Neutrophil (primary cell): ENCODE results near the gene SLC39A9.

ENCODE experiments used
- H3K27ac ChIP-seq: fragments of 200-600 bp; sonication (generic); 2 replicates; pipeline ENCODE4 v1.5.1; 2016; ENCODE audit warnings: mild to moderate bottlenecking, moderate library complexity
- H3K27me3 ChIP-seq: fragments of 200-600 bp; sonication (generic); 2 replicates; pipeline ENCODE4 v1.6.0; 2016; ENCODE audit warnings: mild to moderate bottlenecking
- H3K36me3 ChIP-seq: fragments of 200-600 bp; sonication (generic); 2 replicates; pipeline ENCODE4 v1.5.1; 2017
- H3K4me1 ChIP-seq, 2 experiments: fragments of 200-600 bp in 1 of 2; sonication (generic) in 1 of 2; 1 replicate in 1 of 2; 2 replicates in 1 of 2; pipeline versions ENCODE4 v1.5.1 to v1.6.1; 2013 to 2016; ENCODE audit warnings: low read depth in 1 of 2, low read length in 1 of 2, mild to moderate bottlenecking in 1 of 2, moderate library complexity in 1 of 2; ENCODE audit not compliant: control insufficient read depth in 1 of 2, insufficient read depth in 1 of 2
- H3K4me3 ChIP-seq, 2 experiments: fragments of 200-600 bp in 1 of 2; sonication (generic) in 1 of 2; 1 replicate in 1 of 2; 2 replicates in 1 of 2; pipeline ENCODE4 v1.5.1; 2013 to 2016; ENCODE audit warnings: low read depth in 1 of 2, low read length in 1 of 2, mild to moderate bottlenecking in 1 of 2, moderate library complexity in 1 of 2
- H3K9me3 ChIP-seq: fragments of 200-600 bp; sonication (generic); 2 replicates; pipeline ENCODE4 v1.5.1; 2016
- CTCF ChIP-seq: fragments of 200-600 bp; sonication (generic); IDR thresholded peaks from 2 replicates; pipeline ENCODE4 v1.5.1; 2016; ENCODE audit warnings: antibody characterized with exemption

The SLC39A9 gene

GRCh38 chr14:69485315-69485660 is 86.8 kb downstream of the SLC39A9 start:
- no peaks in the 10 kb centered on the region for H3K9me3 ChIP-seq
- H3K27me3 ChIP-seq = peaks cover 100% of the 10 kb centered on the region
- H3K4me3 ChIP-seq = no peak overlapping the region

DNA sequence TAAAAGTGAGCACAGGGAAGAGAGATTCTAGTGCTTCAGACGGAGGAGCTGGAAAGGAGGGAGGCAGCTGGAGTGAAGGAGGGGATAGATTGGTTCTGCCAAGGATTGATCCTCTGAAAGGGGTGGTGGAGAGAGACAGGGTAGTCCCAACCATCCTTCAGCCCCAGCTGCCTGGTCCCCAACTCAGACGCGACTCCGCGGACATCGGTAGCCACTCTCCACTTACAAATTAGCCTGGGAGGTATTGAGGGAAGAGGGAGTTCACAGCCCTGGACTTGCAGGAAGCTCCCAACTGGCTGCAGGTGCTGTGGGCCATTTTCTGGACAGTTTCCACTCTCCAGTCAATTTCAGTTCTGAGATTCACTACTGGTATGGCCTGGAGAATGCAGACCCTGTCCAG is 87.2 kb downstream of the SLC39A9 start:
- Histone ChIP-seq H3K4me3 (no peak overlapping the region), H3K36me3 (no peaks in the 10 kb centered on the region), H3K9me3 (no peaks in the 10 kb centered on the region), H3K27me3 (peaks cover 100% of the 10 kb centered on the region), H3K4me1 (no peaks in the 10 kb centered on the region), H3K27ac (no peak overlapping the region)
- no peak for TF ChIP-seq CTCF

More at GRCh38 chr14:69485315-69485660, 86.8 kb downstream of the SLC39A9 start:
- Histone ChIP-seq H3K36me3 (no peaks in the 10 kb centered on the region), H3K4me1 (no peaks in the 10 kb centered on the region), H3K27ac (no peak overlapping the region)
- no peak for TF ChIP-seq CTCF

- no peak for TF ChIP-seq CTCF
- Histone ChIP-seq H3K9me3 (no peaks in the 10 kb centered on the region), H3K4me3 (no peak overlapping the region), H3K27me3 (peaks cover 100% of the 10 kb centered on the region), H3K27ac (no peak overlapping the region), H3K4me1 (no peaks in the 10 kb centered on the region), H3K36me3 (no peaks in the 10 kb centered on the region)
These were observed 88.7 kb downstream of the SLC39A9 start for GRCh38 chr14:69487226-69487625.

- no peaks in the 10 kb centered on the region for H3K36me3 ChIP-seq
- H3K27me3 ChIP-seq = peaks cover 100% of the 10 kb centered on the region
- no peak for TF ChIP-seq CTCF
- no peaks in the 10 kb centered on the region for H3K9me3 ChIP-seq
- H3K27ac ChIP-seq = no peak overlapping the region
- H3K4me3 ChIP-seq = no peak overlapping the region
- no peaks in the 10 kb centered on the region for H3K4me1 ChIP-seq
These were observed 89.3 kb downstream of the SLC39A9 start for GRCh38 chr14:69487771-69488170.

DNA sequence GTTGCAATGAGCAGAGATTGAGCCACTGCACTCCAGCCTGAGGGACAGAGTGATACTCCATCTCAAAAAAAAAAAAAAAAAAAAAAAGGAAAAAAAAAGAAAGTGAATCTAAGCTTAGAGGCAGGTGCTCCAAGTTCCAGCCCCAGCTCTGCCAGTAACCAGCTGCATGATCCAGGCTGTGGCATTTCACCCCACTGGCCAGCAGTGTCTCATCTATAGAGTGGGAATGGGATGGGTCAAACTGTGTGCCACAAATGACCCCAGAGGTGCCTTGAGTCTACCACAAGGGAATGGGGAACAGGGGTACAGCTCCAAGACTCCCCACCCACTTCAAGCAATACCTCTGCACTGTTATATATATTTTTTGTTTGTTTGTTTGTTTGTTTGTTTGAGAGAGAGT is 91.0 kb downstream of the SLC39A9 start:
- H3K36me3 ChIP-seq = no peaks in the 10 kb centered on the region
- no peak for TF ChIP-seq CTCF
- H3K27me3 ChIP-seq = peaks cover 100% of the 10 kb centered on the region
- H3K4me1 ChIP-seq = no peaks in the 10 kb centered on the region
- H3K9me3 ChIP-seq = no peaks in the 10 kb centered on the region
- no peak overlapping the region for H3K27ac ChIP-seq
- no peak overlapping the region for H3K4me3 ChIP-seq
